Uterus (tissue), 2 donors: ENCODE results near the gene SPG21.

Experiments
- CTCF ChIP-seq, 4 experiments: fragments of 200-600 bp in 2 of 4; fragments of 450-650 bp in 2 of 4; sonication (generic) in 2 of 4; IDR thresholded peaks; one replicate each; pipeline ENCODE4 v1.5.1; 2016 to 2019; ENCODE audit warnings: antibody characterized with exemption in 4 of 4, mild to moderate bottlenecking in 2 of 4, moderate library complexity in 1 of 4
- POLR2A ChIP-seq, 2 donors: fragments of 450-650 bp; IDR thresholded peaks; one replicate each; pipeline ENCODE4 v1.6.1; 2016; ENCODE audit warnings: antibody characterized with exemption in 2 of 2, mild to moderate bottlenecking in 1 of 2, moderate library complexity in 1 of 2

- TF ChIP-seq POLR2A (IDR thresholded peaks at IDR 0.05), result no peak
- no peak for TF ChIP-seq CTCF (IDR thresholded peaks at IDR 0.05)
Measured at GRCh38 chr15:64990168-64990470, 405 bp upstream of the SPG21 start.
